HT1080 (cell line): ENCODE results near the gene RILPL2. TPM values are rescaled to one million over a fixed set of nuclear protein-coding genes. Genes with fewer than 3 reads are reported as not detected.
"Not testable (repeated sequence)": the region's sequence is repeated elsewhere in the genome, so short reads cannot be mapped to it uniquely, and the experiment has no call there.

Source experiments
- DNase-seq: peaks from one replicate; pipeline ENCODE4 v3.0.0-alpha.2; 2015; ENCODE audit warnings: low read depth
- total RNA-seq: library from RNA; depleted of rRNA; stranded (reverse); fragments of >200 nt; shearing (Covaris generic); gene quantifications from 2 replicates; pipeline ENCODE4 v1.2.3, GENCODE V29; 2014

RILPL2 gene
- total RNA-seq, 1 experiment from 2014 or later = 5.5 TPM

GRCh38 chr12:123450636-123451035 is 14.2 kb upstream of the RILPL2 start:
- no peak for DNase-seq

GRCh38 chr12:123449856-123450255 is 13.4 kb upstream of the RILPL2 start:
- DNase-seq = no peak

- DNase-seq = no peak
Measured at GRCh38 chr12:123449249-123449733, 12.8 kb upstream of the RILPL2 start.

GRCh38 chr12:123446333-123446713 is 9.8 kb upstream of the RILPL2 start:
- no peak for DNase-seq

GRCh38 chr12:123445388-123446332 is 9.2 kb upstream of the RILPL2 start:
- DNase-seq = no peak

- DNase-seq = no peak
Measured at GRCh38 chr12:123444092-123445026, 7.9 kb upstream of the RILPL2 start.

GRCh38 chr12:123442774-123443173 is 6.3 kb upstream of the RILPL2 start:
- DNase-seq = no peak

- no peak for DNase-seq
Measured at GRCh38 chr12:123441523-123442164, 5.2 kb upstream of the RILPL2 start.

- no peak for DNase-seq
Measured at GRCh38 chr12:123435636-123436016, 858 bp downstream of the RILPL2 start.

GRCh38 chr12:123433615-123434014 is 2.9 kb downstream of the RILPL2 start:
- DNase-seq = no peak

- not testable (repeated sequence) for DNase-seq
Measured at GRCh38 chr12:123431951-123432817, 4.3 kb downstream of the RILPL2 start.

GRCh38 chr12:123429101-123429500 is 7.4 kb downstream of the RILPL2 start:
- DNase-seq = not testable (repeated sequence)

- DNase-seq = no peak
Measured at GRCh38 chr12:123428591-123428990, 7.9 kb downstream of the RILPL2 start.

GRCh38 chr12:123427036-123427769 is 9.3 kb downstream of the RILPL2 start:
- DNase-seq = no peak

GRCh38 chr12:123421314-123421713 is 15.2 kb downstream of the RILPL2 start:
- DNase-seq = no peak

- no peak for DNase-seq
Measured at GRCh38 chr12:123410041-123410412, 26.5 kb downstream of the RILPL2 start.

- DNase-seq = not testable (repeated sequence)
Measured at GRCh38 chr12:123409284-123410040, 27.0 kb downstream of the RILPL2 start.

- not testable (repeated sequence) for DNase-seq
Measured at GRCh38 chr12:123408619-123409018, 27.9 kb downstream of the RILPL2 start.

- not testable (repeated sequence) for DNase-seq
Measured at GRCh38 chr12:123407934-123408333, 28.6 kb downstream of the RILPL2 start.
